ENCODE data around the gene MYBPC3.

DNA sequence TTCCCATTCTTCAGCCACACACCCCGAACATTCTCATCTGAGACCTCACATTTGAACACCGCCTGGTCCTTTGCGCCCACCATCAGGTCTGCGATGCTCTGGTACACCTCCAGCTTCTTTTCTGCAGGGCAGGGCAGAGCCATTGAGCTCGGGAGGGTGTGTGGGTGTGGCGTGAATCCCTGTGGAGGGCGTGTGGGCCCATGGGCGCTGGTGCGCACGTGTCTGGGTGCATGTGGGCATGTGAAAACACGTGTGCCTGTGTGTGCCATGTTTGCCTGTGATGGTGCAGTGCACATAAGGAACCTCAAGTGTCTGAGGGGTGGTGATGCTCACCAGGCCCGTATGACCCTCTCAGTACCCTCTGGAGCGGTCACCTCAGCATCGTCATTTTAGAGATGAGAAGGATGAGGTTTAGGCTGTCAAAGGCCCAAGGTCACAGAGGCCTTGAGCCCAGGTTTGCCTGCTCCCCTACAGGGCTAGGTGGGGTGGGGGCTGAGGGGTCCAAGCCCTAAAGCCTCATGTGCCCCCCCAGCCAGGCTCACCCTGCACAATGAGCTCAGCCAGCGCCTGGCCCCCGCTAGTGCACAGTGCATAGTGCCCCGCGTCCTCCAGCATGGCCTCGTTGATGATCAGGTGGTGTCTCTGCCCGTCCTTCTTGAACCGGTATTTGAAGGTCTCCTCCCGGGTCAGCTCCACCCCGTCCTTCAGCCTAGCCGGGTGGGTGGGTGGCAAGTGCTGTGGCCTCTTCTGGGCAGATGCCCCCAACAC, 10.3 kb downstream of the MYBPC3 start:
- no peak for TF ChIP-seq CBX8 (IDR thresholded peaks at IDR 0.05)
- TF ChIP-seq, protein P1, sequence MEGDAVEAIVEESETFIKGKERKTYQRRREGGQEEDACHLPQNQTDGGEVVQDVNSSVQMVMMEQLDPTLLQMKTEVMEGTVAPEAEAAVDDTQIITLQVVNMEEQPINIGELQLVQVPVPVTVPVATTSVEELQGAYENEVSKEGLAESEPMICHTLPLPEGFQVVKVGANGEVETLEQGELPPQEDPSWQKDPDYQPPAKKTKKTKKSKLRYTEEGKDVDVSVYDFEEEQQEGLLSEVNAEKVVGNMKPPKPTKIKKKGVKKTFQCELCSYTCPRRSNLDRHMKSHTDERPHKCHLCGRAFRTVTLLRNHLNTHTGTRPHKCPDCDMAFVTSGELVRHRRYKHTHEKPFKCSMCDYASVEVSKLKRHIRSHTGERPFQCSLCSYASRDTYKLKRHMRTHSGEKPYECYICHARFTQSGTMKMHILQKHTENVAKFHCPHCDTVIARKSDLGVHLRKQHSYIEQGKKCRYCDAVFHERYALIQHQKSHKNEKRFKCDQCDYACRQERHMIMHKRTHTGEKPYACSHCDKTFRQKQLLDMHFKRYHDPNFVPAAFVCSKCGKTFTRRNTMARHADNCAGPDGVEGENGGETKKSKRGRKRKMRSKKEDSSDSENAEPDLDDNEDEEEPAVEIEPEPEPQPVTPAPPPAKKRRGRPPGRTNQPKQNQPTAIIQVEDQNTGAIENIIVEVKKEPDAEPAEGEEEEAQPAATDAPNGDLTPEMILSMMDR (IDR thresholded peaks at IDR 0.05) = no peak
- TF ChIP-seq, protein P2, sequence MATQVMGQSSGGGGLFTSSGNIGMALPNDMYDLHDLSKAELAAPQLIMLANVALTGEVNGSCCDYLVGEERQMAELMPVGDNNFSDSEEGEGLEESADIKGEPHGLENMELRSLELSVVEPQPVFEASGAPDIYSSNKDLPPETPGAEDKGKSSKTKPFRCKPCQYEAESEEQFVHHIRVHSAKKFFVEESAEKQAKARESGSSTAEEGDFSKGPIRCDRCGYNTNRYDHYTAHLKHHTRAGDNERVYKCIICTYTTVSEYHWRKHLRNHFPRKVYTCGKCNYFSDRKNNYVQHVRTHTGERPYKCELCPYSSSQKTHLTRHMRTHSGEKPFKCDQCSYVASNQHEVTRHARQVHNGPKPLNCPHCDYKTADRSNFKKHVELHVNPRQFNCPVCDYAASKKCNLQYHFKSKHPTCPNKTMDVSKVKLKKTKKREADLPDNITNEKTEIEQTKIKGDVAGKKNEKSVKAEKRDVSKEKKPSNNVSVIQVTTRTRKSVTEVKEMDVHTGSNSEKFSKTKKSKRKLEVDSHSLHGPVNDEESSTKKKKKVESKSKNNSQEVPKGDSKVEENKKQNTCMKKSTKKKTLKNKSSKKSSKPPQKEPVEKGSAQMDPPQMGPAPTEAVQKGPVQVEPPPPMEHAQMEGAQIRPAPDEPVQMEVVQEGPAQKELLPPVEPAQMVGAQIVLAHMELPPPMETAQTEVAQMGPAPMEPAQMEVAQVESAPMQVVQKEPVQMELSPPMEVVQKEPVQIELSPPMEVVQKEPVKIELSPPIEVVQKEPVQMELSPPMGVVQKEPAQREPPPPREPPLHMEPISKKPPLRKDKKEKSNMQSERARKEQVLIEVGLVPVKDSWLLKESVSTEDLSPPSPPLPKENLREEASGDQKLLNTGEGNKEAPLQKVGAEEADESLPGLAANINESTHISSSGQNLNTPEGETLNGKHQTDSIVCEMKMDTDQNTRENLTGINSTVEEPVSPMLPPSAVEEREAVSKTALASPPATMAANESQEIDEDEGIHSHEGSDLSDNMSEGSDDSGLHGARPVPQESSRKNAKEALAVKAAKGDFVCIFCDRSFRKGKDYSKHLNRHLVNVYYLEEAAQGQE (IDR thresholded peaks at IDR 0.05) = no peak
- TF ChIP-seq RFX5 (IDR thresholded peaks at IDR 0.05) = no peak
